Measurements from ENCODE around the gene ODF4.

ODF4 gene

GRCh38 chr17:8332688-8333087 is 7.0 kb upstream of the ODF4 start:
- Histone ChIP-seq H3K36me3 (replicated peaks; ENCODE audit: low read depth, low read length) (no peaks in the 10 kb centered on the region), H3K9me3 (ENCODE audit: insufficient read depth, low read length) (no peaks in the 10 kb centered on the region), H3K9ac (ENCODE audit: low read length) (no peak overlapping the region), H3K4me1 (ENCODE audit: low read length) (peaks cover under 1% of the 10 kb centered on the region; the same call in 1 of the 2 replicates), H3K27ac (ENCODE audit: low read length) (no peak overlapping the region), H3K4me3 (ENCODE audit: low read length) (no peak overlapping the region), H4K20me1 (ENCODE audit: insufficient read depth, low read length) (no peaks in the 10 kb centered on the region), H3K4me2 (ENCODE audit: low read length) (no peak overlapping the region), H2AFZ (ENCODE audit: low read depth, low read length) (no peak overlapping the region), H3K79me2 (ENCODE audit: low read length) (no peaks in the 10 kb centered on the region), H3K27me3 (ENCODE audit: low read depth, low read length) (no peaks in the 10 kb centered on the region)
- no peak for TF ChIP-seq CTCF (IDR thresholded peaks at IDR 0.05; ENCODE audit: low read depth, low read length)
- no peak for TF ChIP-seq EZH2phosphoT487 (IDR thresholded peaks at IDR 0.05; ENCODE audit: low read depth)

GRCh38 chr17:8333281-8333680 is 6.4 kb upstream of the ODF4 start:
- no peak overlapping the region for H3K4me3 ChIP-seq (ENCODE audit: low read length)
- no peaks in the 10 kb centered on the region for H3K9me3 ChIP-seq (ENCODE audit: insufficient read depth, low read length)
- H3K27me3 ChIP-seq (ENCODE audit: low read depth, low read length): no peaks in the 10 kb centered on the region
- no peaks in the 10 kb centered on the region for H3K36me3 ChIP-seq (replicated peaks; ENCODE audit: low read depth, low read length)
- no peak overlapping the region for H3K9ac ChIP-seq (ENCODE audit: low read length)
- TF ChIP-seq EZH2phosphoT487 (IDR thresholded peaks at IDR 0.05; ENCODE audit: low read depth) (no peak), CTCF (IDR thresholded peaks at IDR 0.05; ENCODE audit: low read depth, low read length) (no peak)
- no peak overlapping the region for H3K4me2 ChIP-seq (ENCODE audit: low read length)
- no peak overlapping the region for H2AFZ ChIP-seq (ENCODE audit: low read depth, low read length)
- H3K4me1 ChIP-seq (ENCODE audit: low read length): peaks cover 6% of the 10 kb centered on the region; the same call in 1 of the 2 replicates
- H3K27ac ChIP-seq (ENCODE audit: low read length): no peak overlapping the region
- no peaks in the 10 kb centered on the region for H4K20me1 ChIP-seq (ENCODE audit: insufficient read depth, low read length)
- no peaks in the 10 kb centered on the region for H3K79me2 ChIP-seq (ENCODE audit: low read length)

GRCh38 chr17:8337802-8338752 is 1.6 kb upstream of the ODF4 start:
- TF ChIP-seq EZH2phosphoT487 (IDR thresholded peaks at IDR 0.05; ENCODE audit: low read depth): no peak
- TF ChIP-seq CTCF (IDR thresholded peaks at IDR 0.05; ENCODE audit: low read depth, low read length): no peak
- Histone ChIP-seq H3K27me3 (ENCODE audit: low read depth, low read length) (no peaks in the 10 kb centered on the region), H3K9me3 (ENCODE audit: insufficient read depth, low read length) (no peaks in the 10 kb centered on the region), H3K27ac (ENCODE audit: low read length) (no peak overlapping the region), H3K79me2 (ENCODE audit: low read length) (no peaks in the 10 kb centered on the region), H3K4me2 (ENCODE audit: low read length) (peak overlapping the region; percentile 67), H3K9ac (ENCODE audit: low read length) (0 out of 2 replicates have a peak overlapping the region, but pooled peaks have one; percentile 4), H3K36me3 (replicated peaks; ENCODE audit: low read depth, low read length) (no peaks in the 10 kb centered on the region), H3K4me1 (ENCODE audit: low read length) (peaks cover 9% of the 10 kb centered on the region; the same call in 1 of the 2 replicates), H2AFZ (ENCODE audit: low read depth, low read length) (peak overlapping the region; percentile 45; the same call in 1 of the 2 replicates), H3K4me3 (ENCODE audit: low read length) (peak overlapping the region; percentile 55), H4K20me1 (ENCODE audit: insufficient read depth, low read length) (no peaks in the 10 kb centered on the region)

GRCh38 chr17:8338753-8339140 is 893 bp upstream of the ODF4 start:
- no peak overlapping the region for H3K9ac ChIP-seq (ENCODE audit: low read length)
- no peak overlapping the region for H3K27ac ChIP-seq (ENCODE audit: low read length)
- no peaks in the 10 kb centered on the region for H4K20me1 ChIP-seq (ENCODE audit: insufficient read depth, low read length)
- H3K4me1 ChIP-seq (ENCODE audit: low read length): peaks cover 9% of the 10 kb centered on the region; the same call in 1 of the 2 replicates
- H3K79me2 ChIP-seq (ENCODE audit: low read length): no peaks in the 10 kb centered on the region
- H3K27me3 ChIP-seq (ENCODE audit: low read depth, low read length): no peaks in the 10 kb centered on the region
- peak overlapping the region; percentile 67 for H3K4me2 ChIP-seq (ENCODE audit: low read length)
- no peaks in the 10 kb centered on the region for H3K9me3 ChIP-seq (ENCODE audit: insufficient read depth, low read length)
- H2AFZ ChIP-seq (ENCODE audit: low read depth, low read length): 0 out of 2 replicates have a peak overlapping the region, but pooled peaks have one; percentile 45
- TF ChIP-seq EZH2phosphoT487 (IDR thresholded peaks at IDR 0.05; ENCODE audit: low read depth) (no peak), CTCF (IDR thresholded peaks at IDR 0.05; ENCODE audit: low read depth, low read length) (no peak)
- no peaks in the 10 kb centered on the region for H3K36me3 ChIP-seq (replicated peaks; ENCODE audit: low read depth, low read length)
- no peak overlapping the region for H3K4me3 ChIP-seq (ENCODE audit: low read length)
